HG02610 (cell line): Measurements from ENCODE around the gene KRT83.
"Not testable (repeated sequence)": the region's sequence is repeated elsewhere in the genome, so short reads cannot be mapped to it uniquely, and the experiment has no call there.

Source experiments
- ATAC-seq: cut with Tn5 transposase; IDR thresholded peaks from one replicate; pipeline ENCODE4 v1.9.1; 2021; ENCODE audit warnings: mild to moderate bottlenecking, moderate library complexity; ENCODE audit not compliant: unreplicated experiment

The KRT83 gene

GRCh38 chr12:52334185-52334584 is 13.0 kb upstream of the KRT83 start:
- no peak for ATAC-seq

- ATAC-seq = no peak
These were observed 12.1 kb upstream of the KRT83 start for GRCh38 chr12:52333321-52333720.

- ATAC-seq = no peak
These were observed 11.2 kb upstream of the KRT83 start for GRCh38 chr12:52332381-52332780.

- ATAC-seq = no peak
These were observed 10.6 kb upstream of the KRT83 start for GRCh38 chr12:52331833-52332232.

GRCh38 chr12:52331039-52331438 is 9.8 kb upstream of the KRT83 start:
- no peak for ATAC-seq

- no peak for ATAC-seq
These were observed 6.8 kb upstream of the KRT83 start for GRCh38 chr12:52327830-52328500.

GRCh38 chr12:52327052-52327829 is 6.0 kb upstream of the KRT83 start:
- peak; percentile 87 for ATAC-seq

- ATAC-seq = no peak
These were observed 2.9 kb upstream of the KRT83 start for GRCh38 chr12:52324153-52324444.

GRCh38 chr12:52323416-52324152 is 2.4 kb upstream of the KRT83 start:
- ATAC-seq = no peak

- no peak for ATAC-seq
These were observed 1.8 kb upstream of the KRT83 start for GRCh38 chr12:52323001-52323400.

- no peak for ATAC-seq
These were observed 871 bp upstream of the KRT83 start for GRCh38 chr12:52322069-52322468.

- no peak for ATAC-seq
These were observed 220 bp upstream of the KRT83 start for GRCh38 chr12:52321418-52321817.

- ATAC-seq = no peak
These were observed 2.1 kb downstream of the KRT83 start for GRCh38 chr12:52319097-52319496.

GRCh38 chr12:52318241-52318990 is 2.8 kb downstream of the KRT83 start:
- no peak for ATAC-seq

GRCh38 chr12:52317468-52318052 is 3.6 kb downstream of the KRT83 start:
- no peak for ATAC-seq

GRCh38 chr12:52316701-52317100 is 4.5 kb downstream of the KRT83 start:
- ATAC-seq = no peak

GRCh38 chr12:52316290-52316689 is 4.9 kb downstream of the KRT83 start:
- ATAC-seq = no peak

GRCh38 chr12:52315721-52316120 is 5.5 kb downstream of the KRT83 start:
- ATAC-seq = not testable (repeated sequence)

GRCh38 chr12:52314511-52314910 is 6.7 kb downstream of the KRT83 start:
- ATAC-seq = no peak

- ATAC-seq = no peak
These were observed 7.3 kb downstream of the KRT83 start for GRCh38 chr12:52313926-52314325.

GRCh38 chr12:52313461-52313860 is 7.7 kb downstream of the KRT83 start:
- no peak for ATAC-seq
